SW480 (cell line): ENCODE results near the gene XYLT1.
"Not testable (repeated sequence)": the region's sequence is repeated elsewhere in the genome, so short reads cannot be mapped to it uniquely, and the experiment has no call there.

Experiments
- DNase-seq: peaks from one replicate; pipeline ENCODE4 v3.0.0-alpha.2; 2016; ENCODE audit warnings: low spot score

Gene XYLT1

DNA sequence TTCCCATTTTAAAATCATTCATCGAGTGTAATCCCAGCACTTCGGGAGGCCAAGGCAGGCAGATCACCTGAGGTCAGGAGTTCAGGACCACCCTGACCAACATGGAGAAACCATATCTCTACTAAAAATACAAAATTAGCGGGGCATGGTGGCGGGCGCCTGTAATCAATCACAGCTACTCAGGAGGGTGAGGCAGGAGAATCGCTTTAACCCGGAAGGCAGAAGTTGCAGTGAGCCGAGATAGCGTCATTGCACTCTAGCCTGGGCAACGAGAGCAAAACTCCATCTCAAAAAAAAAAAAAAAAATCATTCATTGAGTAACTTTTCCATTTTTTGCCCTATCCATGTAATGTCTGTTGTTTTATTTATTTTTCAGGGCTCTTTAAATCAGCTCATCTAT lies 135.4 kb downstream of the XYLT1 start:
- not testable (repeated sequence) for DNase-seq

- DNase-seq = no peak
Observed at GRCh38 chr16:17334096-17334495, 136.7 kb downstream of the XYLT1 start.

GRCh38 chr16:17333229-17333628 lies 137.5 kb downstream of the XYLT1 start:
- no peak for DNase-seq

- no peak for DNase-seq
Observed at GRCh38 chr16:17331991-17332390, 138.8 kb downstream of the XYLT1 start.

DNA sequence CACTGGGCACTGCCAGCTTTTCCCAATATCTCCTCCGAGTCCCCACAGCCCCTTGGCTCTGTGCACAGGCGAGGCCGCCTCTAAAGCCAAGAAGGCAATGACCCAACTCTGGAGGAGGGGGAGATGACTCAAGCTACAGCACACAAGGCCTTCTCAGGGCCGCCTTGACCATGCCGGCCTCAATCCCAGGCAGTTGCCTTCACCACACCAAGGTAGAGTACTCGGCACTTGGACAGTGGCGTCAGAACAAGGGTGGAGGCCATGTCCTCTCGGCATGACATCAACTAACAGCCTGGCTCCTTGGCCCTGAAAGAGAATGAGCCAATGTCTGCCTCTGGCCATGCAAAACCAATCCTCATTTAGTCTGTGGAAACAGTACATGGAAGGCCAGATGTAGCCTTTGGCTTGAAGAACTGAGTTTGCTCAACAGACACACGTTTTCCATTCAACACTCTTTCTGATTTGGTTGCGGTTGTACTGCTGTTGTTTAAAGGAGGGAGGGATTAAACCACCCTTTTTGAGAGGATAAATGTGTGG lies 139.6 kb downstream of the XYLT1 start:
- DNase-seq = no peak

DNA sequence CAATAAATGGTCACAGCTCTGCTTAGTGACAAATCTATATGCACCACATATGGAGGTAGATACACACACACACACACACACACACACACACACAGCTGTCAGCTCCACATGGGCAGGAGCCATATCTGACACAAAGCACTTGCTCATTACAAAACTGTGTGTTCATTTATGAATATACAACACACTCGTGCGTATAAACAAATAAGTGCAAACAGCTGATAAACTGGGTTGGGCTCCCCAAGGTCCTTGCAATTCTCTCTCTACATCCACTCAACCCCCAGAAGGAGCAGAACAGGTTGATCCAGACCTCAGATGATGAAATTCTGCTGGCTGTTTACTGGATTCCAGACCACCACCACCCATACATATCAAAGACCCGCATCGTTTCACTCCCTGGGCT lies 140.7 kb downstream of the XYLT1 start:
- DNase-seq = no peak

DNA sequence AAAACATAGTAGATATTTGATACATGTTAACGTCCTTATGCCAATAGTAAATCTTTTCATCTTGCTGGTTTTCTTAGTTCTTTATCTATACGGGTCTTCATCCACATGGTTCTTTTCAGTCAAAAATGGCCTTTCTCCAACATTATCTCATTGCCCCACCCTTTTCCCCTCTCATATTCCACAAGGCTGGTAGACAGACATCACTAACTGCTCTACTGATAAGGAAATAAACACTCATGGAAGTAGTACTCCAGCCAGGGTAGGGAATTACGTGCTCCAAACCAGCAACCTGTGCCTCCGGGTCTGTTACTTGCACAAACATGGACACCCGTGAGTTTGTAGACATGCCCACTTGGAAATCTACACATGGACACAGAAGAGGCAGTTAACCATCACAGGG lies 141.4 kb downstream of the XYLT1 start:
- DNase-seq = no peak

- no peak for DNase-seq
Observed at GRCh38 chr16:17328932-17329331, 141.8 kb downstream of the XYLT1 start.

DNA sequence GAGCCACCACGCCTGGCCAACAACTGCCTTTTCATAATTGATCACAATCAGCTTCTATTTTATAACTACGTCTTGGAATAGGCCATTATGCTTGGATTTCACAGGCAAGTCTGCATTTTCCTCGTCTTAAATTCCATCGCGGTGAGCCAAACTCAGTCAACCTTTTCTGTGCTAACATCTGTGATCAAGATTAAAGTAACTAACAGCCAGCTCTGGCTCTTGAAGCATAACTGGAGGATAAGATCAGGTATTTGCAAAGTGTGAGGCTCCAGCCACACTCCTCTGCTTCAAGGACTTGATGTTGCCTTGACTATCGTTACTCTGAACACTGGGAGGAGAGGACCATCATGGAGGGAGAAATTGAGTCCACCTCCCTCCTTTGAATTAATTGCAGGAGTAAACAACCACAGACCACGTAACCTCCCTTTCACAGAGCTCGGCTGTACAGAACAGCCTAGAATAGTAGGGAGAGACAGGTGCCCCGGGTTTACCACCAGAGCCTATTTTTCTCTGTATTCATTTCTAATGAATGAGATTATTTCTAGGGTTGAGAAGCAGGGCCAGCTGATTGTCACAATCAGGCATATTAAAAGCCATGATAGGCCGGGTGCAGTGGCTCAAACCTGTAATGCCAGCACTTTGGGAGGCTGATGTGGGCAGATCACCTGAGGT lies 143.0 kb downstream of the XYLT1 start:
- no peak for DNase-seq

DNA sequence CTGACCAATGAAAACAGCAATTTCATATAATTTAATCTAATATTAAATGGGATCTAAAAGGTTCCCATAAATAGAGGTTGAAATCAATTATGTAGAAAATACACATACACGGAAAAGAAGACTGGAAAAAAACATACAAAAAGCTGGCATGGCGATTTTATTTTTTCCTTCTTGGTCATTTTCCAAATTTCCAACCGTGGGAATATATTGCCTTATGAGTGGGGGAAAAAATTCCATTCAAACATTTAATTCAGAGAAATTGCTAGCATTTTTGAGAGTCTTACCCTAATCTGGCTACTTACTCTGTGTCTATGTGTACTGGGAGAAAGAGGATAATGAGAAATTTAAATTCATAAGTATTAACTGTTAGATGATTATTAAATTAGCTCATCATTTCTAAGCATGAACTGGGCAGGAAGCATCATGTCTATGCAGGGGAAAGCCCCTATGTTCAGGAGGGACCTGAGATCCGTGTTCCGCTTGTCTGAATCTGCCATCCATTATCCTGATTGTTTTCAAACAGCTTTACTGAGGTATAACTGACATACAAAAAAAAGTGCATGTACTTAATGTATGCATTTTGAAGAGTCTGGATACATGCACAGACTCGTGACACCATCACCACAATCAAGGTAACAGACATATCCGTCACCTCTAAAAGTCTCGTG lies 145.2 kb downstream of the XYLT1 start:
- no peak for DNase-seq

- no peak for DNase-seq
Observed at GRCh38 chr16:17324451-17324850, 146.3 kb downstream of the XYLT1 start.

GRCh38 chr16:17323171-17323570 lies 147.6 kb downstream of the XYLT1 start:
- no peak for DNase-seq

GRCh38 chr16:17321824-17322223 lies 148.9 kb downstream of the XYLT1 start:
- DNase-seq = no peak

GRCh38 chr16:17320009-17320408 lies 150.8 kb downstream of the XYLT1 start:
- DNase-seq = no peak

DNA sequence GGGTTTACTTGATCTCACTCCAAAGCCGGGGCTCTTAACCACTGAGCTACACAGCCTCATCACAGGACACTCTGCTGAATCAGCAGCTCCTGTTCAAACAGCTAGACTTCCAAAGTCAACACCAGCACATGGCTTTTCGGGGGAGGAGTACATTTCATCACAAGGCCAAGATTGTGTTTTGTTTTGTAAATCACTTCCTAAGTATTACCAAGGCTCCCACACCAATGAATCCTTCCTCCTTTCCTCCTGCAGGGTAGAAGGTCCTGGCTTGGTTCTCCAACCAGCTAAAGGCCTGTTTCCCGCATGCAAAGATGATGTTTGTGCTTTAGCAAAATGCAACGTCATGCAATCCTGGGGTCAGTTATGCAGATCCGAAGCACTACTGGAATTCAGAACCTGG lies 152.5 kb downstream of the XYLT1 start:
- no peak for DNase-seq

DNA sequence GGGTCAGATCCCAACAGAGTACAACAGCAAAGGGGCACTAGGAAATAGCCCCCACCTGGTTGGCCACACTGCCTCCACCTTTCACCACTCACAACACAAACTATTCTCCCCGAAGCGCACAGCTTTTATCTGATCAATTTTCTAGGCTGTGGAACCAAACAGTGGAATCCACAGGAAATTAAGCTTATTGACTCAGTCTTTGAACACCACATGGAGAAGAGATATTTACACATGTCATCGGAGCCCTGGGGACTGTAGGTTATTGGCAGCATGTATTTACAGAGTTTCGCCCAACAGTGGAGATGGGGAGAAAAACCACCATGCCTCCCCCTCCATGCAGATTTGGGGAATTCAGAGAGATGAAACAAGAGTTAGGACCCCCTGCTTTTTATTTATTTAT lies 154.8 kb downstream of the XYLT1 start:
- no peak for DNase-seq

- no peak for DNase-seq
Observed at GRCh38 chr16:17313793-17314547, 156.8 kb downstream of the XYLT1 start.

DNA sequence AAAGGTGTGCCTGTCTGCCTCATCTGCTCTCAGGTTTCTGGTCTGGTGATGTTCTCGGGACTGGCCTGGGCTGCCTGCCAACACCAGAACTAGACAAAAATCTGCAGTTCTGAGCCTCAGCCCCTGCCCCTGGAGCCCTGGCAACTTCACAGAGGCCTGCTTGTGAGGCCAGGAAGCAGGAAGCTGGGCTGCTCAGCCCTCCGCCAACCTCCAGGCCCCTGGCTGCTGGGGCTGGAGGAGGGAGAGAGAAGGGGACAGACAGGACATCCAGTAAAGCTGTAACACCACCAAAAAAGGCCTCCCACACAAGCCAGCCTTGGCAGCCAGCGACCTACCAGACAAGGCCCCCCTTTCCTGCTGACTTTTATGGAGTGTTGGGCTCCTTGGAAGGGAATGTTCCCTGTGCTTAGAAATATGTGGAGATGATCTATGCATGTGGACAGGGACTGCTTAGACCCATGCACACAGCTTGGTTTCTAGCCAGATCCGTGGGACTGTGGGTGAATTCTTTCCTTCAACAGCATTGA lies 157.6 kb downstream of the XYLT1 start:
- no peak for DNase-seq

- DNase-seq = peak; percentile 88
Observed at GRCh38 chr16:17312094-17312710, 158.6 kb downstream of the XYLT1 start.

DNA sequence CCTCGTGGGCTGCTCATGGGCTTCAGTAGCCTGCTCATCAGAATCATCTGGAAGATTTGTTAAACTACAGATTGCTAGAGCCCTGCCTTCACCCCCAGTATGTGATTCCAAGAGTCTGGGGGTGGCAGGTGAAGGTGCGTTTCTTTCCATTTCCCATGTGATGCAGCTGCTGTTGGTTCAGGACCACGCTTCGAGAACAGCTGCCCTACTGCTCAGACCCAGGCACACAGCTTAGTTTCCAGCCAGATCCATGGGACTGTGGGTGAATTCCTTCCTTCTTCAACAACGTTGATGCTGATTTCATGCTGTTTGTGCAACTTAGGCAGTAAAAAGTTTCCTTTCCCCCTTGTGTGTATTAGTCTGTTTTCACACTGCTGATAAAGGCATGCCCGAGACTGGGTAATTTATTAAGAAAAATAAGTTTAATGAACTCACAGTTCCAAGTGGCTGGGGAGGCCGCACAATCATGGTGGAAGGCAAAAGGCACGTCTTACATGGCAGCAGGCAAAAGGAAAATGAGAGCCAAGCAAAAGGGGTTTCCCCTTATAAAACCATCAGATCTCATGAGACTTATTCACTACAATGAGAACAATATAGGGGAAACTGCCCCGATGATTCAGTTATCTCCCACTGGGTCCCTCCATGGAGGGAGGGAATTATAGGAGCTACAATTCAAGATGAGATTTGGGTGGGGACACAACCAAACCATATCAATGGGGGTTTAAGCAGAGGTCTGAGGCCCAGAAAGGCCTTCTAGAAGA lies 159.2 kb downstream of the XYLT1 start:
- DNase-seq = no peak

- no peak for DNase-seq
Observed at GRCh38 chr16:17309510-17309909, 161.2 kb downstream of the XYLT1 start.

- DNase-seq = no peak
Observed at GRCh38 chr16:17308186-17308585, 162.6 kb downstream of the XYLT1 start.
